B cell (primary cell): Measurements from ENCODE around the gene TRPV5. TPM values are rescaled to one million over a fixed set of nuclear protein-coding genes. Genes with fewer than 3 reads are reported as not detected.

Source experiments
- ATAC-seq: fragments of 200-7000 bp; cut with Tn5 transposase; one replicate; pipeline ENCODE4 v1.10.0; 2021; ENCODE audit warnings: low read depth, mild to moderate bottlenecking, moderate number of reproducible peaks, moderate library complexity
- CTCF ChIA-PET: fragments of 350-600 bp; sonication (Branson Sonifier 250); formaldehyde crosslinking; loops from one replicate; lab custom pipeline; 2021; ENCODE audit warnings: antibody characterized with exemption, inconsistent platforms; lab: Charles Lee
- POLR2A ChIA-PET: fragments of 350-600 bp; sonication (Branson Sonifier 250); formaldehyde crosslinking; loops from one replicate; lab custom pipeline; 2021; ENCODE audit warnings: antibody characterized with exemption; lab: Charles Lee
- DNase-seq: peaks from one replicate; pipeline ENCODE4 v3.0.0; 2013
- H2AFZ ChIP-seq: 2 replicates; pipeline ENCODE4 v1.6.1; 2012; ENCODE audit warnings: mild to moderate bottlenecking, low read depth, low read length; ENCODE audit not compliant: insufficient read depth, poor library complexity, severe bottlenecking
- H3K27ac ChIP-seq, 2 donors: 1 replicate in 1 of 2; 2 replicates in 1 of 2; pipeline ENCODE4 v1.5.1; 2012 to 2013; ENCODE audit warnings: low read length in 2 of 2, mild to moderate bottlenecking in 2 of 2, moderate library complexity in 1 of 2
- H3K27me3 ChIP-seq, 4 experiments: fragments of 200-600 bp in 1 of 4; sonication (generic) in 1 of 4; replicated peaks in 1 of 4; 1 replicate in 2 of 4; 2 replicates in 2 of 4; pipeline versions ENCODE4 v1.6.1 to v1.7.0; 2013 to 2016; ENCODE audit warnings: low read length in 3 of 4, mild to moderate bottlenecking in 2 of 4, mixed read lengths in 1 of 4, moderate library complexity in 1 of 4; ENCODE audit not compliant: insufficient read depth in 4 of 4, control insufficient read depth in 3 of 4; ENCODE audit errors: control extremely low read depth in 1 of 4
- H3K36me3 ChIP-seq, 2 experiments: replicated peaks in 1 of 2; 1 replicate in 1 of 2; 2 replicates in 1 of 2; pipeline versions ENCODE4 v1.6.1 to v1.7.1; 2013; ENCODE audit warnings: low read length in 1 of 2; ENCODE audit not compliant: insufficient read depth in 2 of 2, control insufficient read depth in 1 of 2; ENCODE audit errors: control extremely low read depth in 1 of 2, extremely low read depth in 1 of 2
- H3K4me1 ChIP-seq, 2 donors: fragments of 200-600 bp in 1 of 2; sonication (generic) in 1 of 2; 1 replicate in 1 of 2; 2 replicates in 1 of 2; pipeline versions ENCODE4 v1.5.1 to v1.6.1; 2013 to 2017; ENCODE audit warnings: low read length in 2 of 2; ENCODE audit not compliant: control insufficient read depth in 2 of 2, insufficient read depth in 2 of 2
- H3K4me2 ChIP-seq: replicated peaks from 2 replicates; pipeline ENCODE3; 2012; ENCODE audit warnings: mild to moderate bottlenecking, low read depth, low read length; ENCODE audit not compliant: poor library complexity, severe bottlenecking
- H3K4me3 ChIP-seq, 5 experiments: fragments of 200-600 bp in 1 of 5; sonication (generic) in 1 of 5; 1 replicate in 3 of 5; 2 replicates in 2 of 5; pipeline versions ENCODE4 v1.5.1 to v1.7.0; 2011 to 2016; ENCODE audit warnings: low read length in 4 of 5, mild to moderate bottlenecking in 4 of 5, low read depth in 2 of 5, control low read depth in 1 of 5, moderate library complexity in 1 of 5; ENCODE audit not compliant: insufficient read depth in 1 of 5; ENCODE audit errors: control extremely low read depth in 1 of 5, extremely low read depth in 1 of 5
- H3K79me2 ChIP-seq: fragments of 200-600 bp; sonication (generic); one replicate; pipeline ENCODE4 v1.6.0; 2016; ENCODE audit warnings: low read length; ENCODE audit not compliant: control insufficient read depth, insufficient read depth
- H3K9ac ChIP-seq: fragments of 200-600 bp; sonication (generic); 2 replicates; pipeline ENCODE4 v1.6.1; 2017; ENCODE audit warnings: mild to moderate bottlenecking, low read length, moderate library complexity
- H3K9me3 ChIP-seq, 3 donors: one replicate each; pipeline versions ENCODE4 v1.6.1 to v1.7.1; 2013; ENCODE audit warnings: low read length in 2 of 3; ENCODE audit not compliant: control insufficient read depth in 2 of 3, insufficient read depth in 1 of 3; ENCODE audit errors: control extremely low read depth in 1 of 3
- H4K20me1 ChIP-seq: 2 replicates; pipeline ENCODE4 v1.6.0; 2012; ENCODE audit warnings: mild to moderate bottlenecking, low read length; ENCODE audit not compliant: insufficient read depth, control insufficient read depth, poor library complexity, severe bottlenecking
- H3K27ac Mint-ChIP-seq: one replicate; pipeline ENCODE4 v1.8.0; 2021; ENCODE audit warnings: mixed read lengths
- H3K27me3 Mint-ChIP-seq: one replicate; pipeline ENCODE4 v1.8.0; 2021; ENCODE audit warnings: mixed read lengths
- H3K4me1 Mint-ChIP-seq: one replicate; pipeline ENCODE4 v1.8.0; 2021; ENCODE audit warnings: mixed read lengths
- H3K4me3 Mint-ChIP-seq: one replicate; pipeline ENCODE4 v1.8.0; 2021; ENCODE audit warnings: mixed read lengths
- H3K9me3 Mint-ChIP-seq: one replicate; pipeline ENCODE4 v1.8.0; 2022; ENCODE audit warnings: mixed read lengths; ENCODE audit not compliant: insufficient read depth
- CTCF ChIP-seq: fragments of 200-600 bp; IDR thresholded peaks from one replicate; pipeline ENCODE4 v1.8.0; 2022; ENCODE audit warnings: antibody characterized with exemption, mild to moderate bottlenecking
- EZH2 ChIP-seq: IDR thresholded peaks from 2 replicates; pipeline ENCODE4 v1.6.1; 2012; ENCODE audit warnings: borderline replicate concordance, low read depth, mild to moderate bottlenecking, moderate library complexity, low read length; ENCODE audit not compliant: insufficient read depth, poor library complexity, severe bottlenecking
- WGBS: methylation state at CpG from one replicate; pipeline ENCODE4 v1.1.5; 2013; ENCODE audit warnings: missing lambda C conversion rate; ENCODE audit not compliant: insufficient coverage; 5-methylcytosine and 5-hydroxymethylcytosine counted together
- intact Hi-C: fragments of 100-400 bp; cut with micrococcal nuclease; formaldehyde crosslinking; loops from one replicate; pipeline ENCODE4 v1.10.0; 2022
- polyA plus RNA-seq: library from polyadenylated mRNA; depleted of rRNA; stranded (reverse); fragments of >200 nt; gene quantifications from 2 replicates; pipeline ENCODE4 v1.2.3, GENCODE V29; 2012
- total RNA-seq, 2 donors: library from RNA; stranded (reverse); fragments of 120-200 nt in 1 of 2; gene quantifications; 1 replicate in 1 of 2; 2 replicates in 1 of 2; pipeline versions ENCODE4 v1.2.3 to v1.2.4, GENCODE V29; 2013 to 2022

The TRPV5 gene
- total and polyA plus RNA-seq, 2 donors (not counting 1 experiment from before 2014, with no cell fraction given), result 0.03 TPM; not detected in 1

- Histone ChIP-seq H4K20me1 (no peaks in the 10 kb centered on the region), H3K79me2 (no peaks in the 10 kb centered on the region), H3K36me3 (no peaks in the 10 kb centered on the region), H3K9ac (no peak overlapping the region), H3K4me3 (no peak overlapping the region), H3K27ac (no peak overlapping the region), H2AFZ (no peak overlapping the region), H3K27me3 (peaks cover 0 to 7% (median 1%) of the 10 kb centered on the region in 4 experiments), H3K4me1 (no peaks in the 10 kb centered on the region), H3K9me3 (no peaks in the 10 kb centered on the region), H3K4me2 (no peak overlapping the region)
- TF ChIP-seq EZH2 (no peak), CTCF (no peak)
- no peak overlapping the region for H3K27ac Mint-ChIP-seq
- ATAC-seq, result no peak
- ChIA-PET CTCF (interaction anchor here (1.9 kb wide), 1 partner anchor 14 kb away, joined by 8 read pairs; no protein-coding TSS in a partner anchor), POLR2A (no interaction called here)
- DNase-seq, result no peak
- WGBS, result 72% methylated on average over 7 of the region's 7 CpGs
- no peaks in the 10 kb centered on the region for H3K9me3 Mint-ChIP-seq
- intact Hi-C loops, result no loop called here
- no peaks in the 10 kb centered on the region for H3K4me1 Mint-ChIP-seq
- H3K4me3 Mint-ChIP-seq, result no peak overlapping the region
- peaks cover 15% of the 10 kb centered on the region for H3K27me3 Mint-ChIP-seq
Observed at GRCh38 chr7:142886866-142887265, 46.7 kb downstream of the TRPV5 start.

GRCh38 chr7:142885311-142886230, 48.0 kb downstream of the TRPV5 start, which contains the start of gene TRPV6:
TSS of gene TRPV6 (minus strand) at chr7:142885745.
- ATAC-seq (no peak), DNase-seq (no peak)
- no peaks in the 10 kb centered on the region for H3K36me3 ChIP-seq
- 91% methylated on average over 14 of the region's 16 CpGs for WGBS
- no peak within 1 kb of the TSS for H3K4me3 Mint-ChIP-seq
- H3K4me1 Mint-ChIP-seq, result no peaks in the 10 kb centered on the region
- POLR2A ChIA-PET, result no interaction called here
- H3K9ac ChIP-seq, result no peak within 1 kb of the TSS
- H3K79me2 ChIP-seq, result no peaks in the 10 kb centered on the region
- H3K27ac Mint-ChIP-seq, result no peak within 1 kb of the TSS
- H3K9me3 ChIP-seq, result no peaks in the 10 kb centered on the region
- no peak within 1 kb of the TSS for H3K4me2 ChIP-seq
- no peak for TF ChIP-seq EZH2
- no peak for TF ChIP-seq CTCF
- H3K4me3 ChIP-seq, result no peak within 1 kb of the TSS
- CTCF ChIA-PET, result interaction anchor here (1.9 kb wide), 1 partner anchor 13 kb away, joined by 8 read pairs; no protein-coding TSS in a partner anchor
- H2AFZ ChIP-seq, result no peak within 1 kb of the TSS
- H3K4me1 ChIP-seq, result no peaks in the 10 kb centered on the region
- H4K20me1 ChIP-seq, result no peaks in the 10 kb centered on the region
- H3K27me3 Mint-ChIP-seq, result peaks cover 15% of the 10 kb centered on the region
- no peaks in the 10 kb centered on the region for H3K9me3 Mint-ChIP-seq
- no peak within 1 kb of the TSS for H3K27ac ChIP-seq
- peaks cover 0 to 7% (median 1%) of the 10 kb centered on the region in 4 experiments for H3K27me3 ChIP-seq
- intact Hi-C loops, result no loop called here
